HG03354 (cell line): Measurements from ENCODE around the gene BRD9.
"Not testable (repeated sequence)": the region's sequence is repeated elsewhere in the genome, so short reads cannot be mapped to it uniquely, and the experiment has no call there.

Experiments used
- ATAC-seq: cut with Tn5 transposase; IDR thresholded peaks from one replicate; pipeline ENCODE4 v1.9.1; 2021; ENCODE audit warnings: mild to moderate bottlenecking; ENCODE audit not compliant: unreplicated experiment, poor library complexity, severe bottlenecking

BRD9 gene

DNA sequence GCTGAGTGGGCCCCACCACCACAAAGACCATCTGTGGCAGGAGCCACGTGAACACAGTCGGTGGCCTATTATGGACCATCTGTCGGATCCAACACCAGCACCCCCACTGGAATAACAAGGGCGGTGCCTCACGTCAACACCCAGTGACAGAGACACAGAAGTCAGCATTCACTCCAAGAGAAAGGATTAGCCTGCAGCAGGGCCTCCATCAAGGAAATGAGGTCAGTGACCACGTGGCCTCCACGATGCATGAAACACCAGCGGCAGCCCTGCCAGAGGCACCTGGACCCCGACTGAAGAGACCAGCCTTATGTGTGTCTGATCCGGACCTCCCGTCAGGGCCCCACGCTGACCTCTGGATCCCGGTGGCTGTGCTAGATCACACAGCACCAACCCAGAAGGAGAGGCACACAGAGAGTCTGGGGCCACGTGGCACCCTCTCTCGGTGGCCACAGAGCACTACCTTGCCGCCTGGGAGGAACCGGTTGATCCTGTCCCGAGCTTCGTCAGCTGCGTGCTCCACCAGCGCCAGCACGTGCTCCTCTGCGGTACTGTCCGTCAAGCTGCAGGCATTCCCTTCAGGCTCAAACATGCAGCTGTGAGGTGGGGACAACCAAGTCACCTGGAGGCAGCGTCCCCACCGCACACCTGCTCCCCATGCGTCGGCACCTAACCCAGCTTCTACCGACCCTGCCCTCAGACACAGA is 9.0 kb downstream of the BRD9 start:
- no peak for ATAC-seq

DNA sequence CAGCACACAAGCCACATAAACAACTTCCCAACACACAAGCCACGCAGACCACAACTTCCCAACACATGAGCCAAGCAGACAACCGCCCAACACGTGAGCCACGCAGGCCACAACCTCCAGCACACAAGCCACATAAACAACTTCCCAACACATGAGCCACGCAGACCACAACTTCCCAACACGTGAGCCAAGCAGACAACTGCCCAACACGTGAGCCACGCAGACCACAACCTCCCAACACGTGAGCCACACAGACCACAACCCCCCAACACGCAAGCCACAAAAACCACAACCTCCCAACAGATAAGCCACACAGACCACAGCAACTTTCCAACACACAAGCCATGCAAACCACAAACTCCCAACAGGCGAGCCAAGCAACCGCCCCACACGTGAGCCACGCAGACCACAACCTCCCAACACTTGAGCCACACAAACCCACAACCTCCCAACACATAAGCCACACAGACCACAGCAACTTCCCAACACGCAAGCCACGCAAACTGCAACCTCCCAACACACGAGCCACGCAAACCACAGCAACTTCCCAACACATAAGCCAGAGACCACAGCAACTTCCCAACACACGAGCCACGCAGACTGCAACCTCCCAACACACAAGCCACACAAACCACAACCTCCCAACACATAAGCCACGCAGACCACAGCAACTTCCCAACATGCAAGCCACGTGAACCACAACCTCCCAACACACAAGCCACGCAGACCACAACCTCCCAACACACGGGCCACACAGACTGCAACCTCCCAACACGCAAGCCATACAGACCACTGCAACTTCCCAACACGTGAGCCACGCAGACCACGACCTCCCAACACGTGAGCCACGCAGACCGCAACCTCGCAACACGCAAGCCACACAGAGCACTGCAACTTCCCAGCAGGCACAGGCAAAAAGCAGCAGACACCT is 10.1 kb downstream of the BRD9 start:
- no peak for ATAC-seq

DNA sequence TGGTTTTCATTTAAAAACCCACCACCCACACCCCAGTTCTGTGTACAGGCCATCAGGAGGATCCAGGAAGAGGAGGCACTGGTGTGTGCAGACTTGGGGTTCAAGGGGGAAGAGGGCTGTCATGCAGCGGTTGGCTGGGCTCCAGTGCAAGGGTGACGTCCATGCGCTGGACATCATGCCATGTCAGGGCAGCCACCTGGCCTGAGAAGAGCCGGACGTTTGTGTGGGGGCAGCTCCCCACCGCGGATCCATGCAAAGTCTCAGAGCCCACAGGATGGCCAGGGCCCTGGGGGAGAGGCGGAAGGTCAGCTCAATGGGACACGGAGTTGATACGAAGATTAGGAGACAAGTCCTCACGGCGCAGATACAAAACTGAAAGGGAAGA is 11.1 kb downstream of the BRD9 start:
- ATAC-seq, result no peak

DNA sequence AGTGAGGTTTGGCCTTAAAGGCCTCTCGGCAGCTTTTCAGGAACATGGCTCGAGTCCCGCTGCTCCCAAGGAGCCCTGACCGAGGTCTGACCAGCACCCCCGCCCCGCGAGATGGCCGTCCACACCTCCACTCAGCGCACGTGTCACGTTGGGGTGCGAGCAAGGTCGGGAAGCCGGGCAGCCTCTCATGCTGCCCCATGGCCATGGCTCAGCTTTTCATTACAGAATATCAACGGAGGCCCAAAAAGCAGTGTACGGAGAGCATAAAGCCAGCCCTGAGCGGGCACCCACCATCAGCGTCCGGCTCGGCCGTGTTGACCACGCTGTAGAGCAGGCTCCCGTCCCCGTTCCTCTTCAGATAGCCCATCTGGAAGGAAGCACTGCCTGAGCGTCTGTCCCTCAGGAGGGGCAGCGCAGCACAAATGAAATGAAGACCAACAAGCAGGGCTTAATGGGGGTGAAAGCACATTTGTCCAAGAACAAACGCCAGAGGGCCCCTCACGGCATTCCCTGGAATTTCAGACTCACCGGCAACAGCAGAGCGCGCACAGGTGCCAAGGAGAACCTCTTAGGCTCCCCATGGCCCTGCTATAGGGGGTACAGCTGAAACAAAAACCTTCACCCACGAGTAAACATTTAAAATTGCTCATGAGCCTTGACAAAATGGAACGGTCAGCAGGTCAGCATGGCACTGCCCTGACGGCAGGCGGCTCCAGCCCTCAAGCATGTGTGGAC is 11.6 kb downstream of the BRD9 start:
- no peak for ATAC-seq

DNA sequence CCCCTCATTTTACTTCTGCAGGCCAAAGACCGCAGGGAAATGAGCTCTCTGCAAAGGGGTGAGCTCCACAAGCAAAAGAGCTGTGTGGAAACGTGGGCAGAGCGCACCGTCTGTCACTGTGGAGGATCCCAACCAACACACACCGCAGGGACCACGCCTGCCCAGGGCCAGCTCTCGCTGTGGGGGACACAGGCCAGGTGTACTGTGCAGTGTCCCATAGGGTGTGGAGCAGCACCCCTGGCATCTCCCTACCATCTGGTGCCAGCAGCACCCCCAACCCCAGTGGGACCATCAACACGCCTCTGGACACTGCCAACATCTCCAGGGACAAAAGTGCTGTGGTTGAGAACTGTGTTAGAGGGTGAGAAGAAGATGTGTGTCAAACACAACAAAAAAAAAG is 13.9 kb downstream of the BRD9 start:
- not testable (repeated sequence) for ATAC-seq

DNA sequence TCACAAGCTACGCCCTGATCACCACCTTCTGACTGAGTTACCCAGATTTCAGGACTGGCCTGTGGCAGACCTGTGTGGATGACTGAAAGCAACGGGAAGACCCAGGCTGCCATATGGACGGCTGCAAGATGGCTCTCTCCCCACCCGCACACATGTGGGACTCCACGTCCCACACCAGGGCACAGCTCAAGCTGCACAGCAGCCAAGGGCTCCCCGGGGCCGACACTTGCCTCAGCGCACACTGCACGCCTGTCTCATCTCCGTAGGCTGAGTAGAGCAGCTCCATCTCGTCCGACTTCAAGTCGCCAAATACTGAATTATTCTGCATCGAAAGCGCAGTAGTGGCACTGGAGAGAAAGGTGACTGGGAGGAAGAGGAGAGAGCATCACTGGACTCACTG is 14.5 kb downstream of the BRD9 start:
- ATAC-seq, result no peak

DNA sequence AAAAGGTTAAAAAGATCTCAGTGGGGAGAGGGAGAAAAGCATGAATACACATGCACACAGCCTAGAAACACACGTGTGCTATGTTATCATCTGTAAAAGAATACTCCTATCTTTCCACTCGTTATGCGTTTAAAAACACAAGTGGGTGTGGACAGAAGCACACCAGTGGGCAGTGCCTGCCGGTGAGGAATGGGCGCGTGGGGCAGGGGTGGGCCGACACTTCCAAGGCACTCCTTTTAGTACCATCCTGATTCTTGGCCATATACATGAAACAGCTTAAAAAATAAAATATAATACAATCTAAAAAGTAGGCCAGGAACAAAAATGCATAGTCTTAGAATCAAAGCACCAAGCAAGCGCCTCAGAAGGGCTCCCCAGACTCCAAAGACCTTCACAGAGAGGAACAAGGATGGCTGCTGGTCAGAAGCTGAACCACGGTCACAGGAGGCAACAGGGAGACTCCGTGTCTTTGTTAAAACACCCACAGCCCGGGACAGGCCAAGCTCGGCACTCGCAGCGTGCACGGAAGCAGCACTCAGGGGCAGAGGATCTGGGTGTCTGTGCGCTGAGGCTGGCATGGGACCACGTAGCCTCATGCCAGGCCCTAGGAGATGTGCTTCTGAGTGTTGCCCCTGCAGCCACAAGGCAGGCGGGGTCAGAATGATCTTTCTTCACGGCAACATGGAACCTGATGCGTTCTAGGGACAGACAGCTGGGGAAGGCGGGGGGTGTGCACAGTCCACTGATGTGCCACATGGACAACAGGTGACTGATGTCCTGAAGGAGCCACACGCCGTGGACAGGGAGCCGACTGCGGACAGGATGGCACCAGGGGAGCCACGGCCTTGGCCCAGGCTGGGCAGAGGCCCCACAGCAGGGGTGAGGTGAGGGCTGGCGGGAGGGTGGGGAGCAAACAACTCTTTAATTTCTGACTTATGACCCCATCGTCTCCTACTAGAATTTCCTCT is 15.9 kb downstream of the BRD9 start:
- ATAC-seq, result no peak

DNA sequence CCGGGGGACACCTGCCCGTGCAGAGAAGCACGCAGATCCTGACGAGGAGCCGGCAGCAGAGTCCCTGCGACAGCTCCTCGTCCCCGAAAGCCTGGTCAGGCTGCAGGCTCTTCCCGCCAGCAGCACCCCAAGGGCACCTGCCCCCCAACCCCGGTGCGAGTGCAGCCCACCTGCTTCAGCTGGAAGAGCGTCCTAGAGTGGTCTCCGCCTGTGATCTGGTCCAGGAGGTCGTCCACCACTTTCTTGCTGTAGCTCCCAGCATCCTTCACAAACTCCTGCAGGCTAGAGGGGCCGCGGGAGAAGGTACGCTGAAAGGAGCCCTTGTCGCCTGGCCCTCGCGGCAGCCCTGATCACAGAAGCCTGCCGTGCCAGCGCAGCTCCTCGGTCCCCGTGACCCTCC is 16.7 kb downstream of the BRD9 start:
- no peak for ATAC-seq

DNA sequence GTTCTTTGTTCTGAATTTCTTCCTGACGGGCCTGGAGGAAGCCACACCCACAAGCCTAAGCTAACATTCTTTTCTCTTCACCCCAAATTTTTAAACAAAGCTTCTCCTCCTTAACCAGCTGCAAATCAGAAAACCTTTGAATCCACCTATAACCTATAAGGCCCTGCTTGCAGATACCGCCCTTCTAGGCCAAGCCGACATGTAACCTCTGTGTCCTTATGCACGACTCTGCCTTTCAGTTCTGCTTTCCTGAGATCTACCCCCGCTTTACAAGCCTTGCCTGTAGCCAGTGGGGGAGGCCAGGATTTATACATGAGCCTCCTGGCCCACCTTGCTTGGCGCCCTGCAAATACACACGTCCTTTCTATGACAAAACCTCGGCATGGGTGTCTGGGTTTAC is 19.3 kb downstream of the BRD9 start:
- ATAC-seq, result peak; percentile 45

DNA sequence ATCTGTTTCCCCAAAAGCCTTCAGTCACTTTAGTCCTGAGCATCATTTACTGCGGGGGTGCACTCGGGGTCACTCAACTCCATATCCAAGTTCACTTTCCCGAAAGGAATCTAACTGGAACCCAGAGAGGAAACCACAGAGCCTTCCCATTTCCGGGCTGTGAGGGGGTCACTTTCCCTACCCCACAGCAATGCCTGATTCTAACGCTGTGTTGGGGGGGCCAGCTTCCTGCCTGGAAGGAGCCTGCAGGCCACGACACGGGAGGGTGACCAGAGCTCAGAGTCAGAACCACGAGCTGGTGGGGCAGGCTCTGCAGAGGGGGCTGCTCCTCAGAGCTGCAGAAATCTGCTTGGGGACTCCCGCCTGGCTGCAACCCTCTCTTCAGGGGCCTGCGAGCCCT is 20.3 kb downstream of the BRD9 start:
- ATAC-seq, result no peak

DNA sequence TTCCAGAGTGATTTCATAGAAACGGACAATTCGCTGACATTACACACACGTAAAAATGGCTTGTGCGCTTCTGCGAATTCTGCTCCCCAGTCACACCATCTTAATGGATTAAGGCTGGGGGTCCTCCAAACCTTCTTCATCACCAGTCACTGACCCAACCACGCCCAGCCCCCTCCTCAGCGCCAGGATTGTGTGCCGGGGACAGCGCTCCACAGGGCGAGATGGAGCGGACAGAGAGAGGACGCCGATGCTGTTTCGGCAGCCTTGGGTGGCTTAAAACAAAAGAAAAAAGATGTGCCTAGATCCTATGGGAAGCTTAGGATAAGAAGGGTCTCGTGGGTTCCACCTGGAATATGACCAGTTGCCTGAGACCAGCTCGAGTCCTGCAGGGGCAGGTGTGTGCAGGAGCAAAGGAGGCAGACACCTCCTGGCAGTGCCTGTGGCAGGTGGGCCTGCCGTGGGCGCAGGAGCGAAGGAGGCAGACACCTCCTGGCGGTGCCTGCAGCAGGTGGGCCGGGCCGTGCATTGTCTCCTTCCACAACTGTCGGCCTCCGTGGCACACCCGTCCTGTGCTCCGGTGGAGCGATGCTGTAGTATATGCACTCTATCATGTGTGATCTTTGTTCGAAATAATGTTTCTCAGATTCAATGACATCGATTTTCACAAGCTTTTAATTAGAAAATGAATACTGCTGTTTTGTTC is 20.9 kb downstream of the BRD9 start:
- ATAC-seq, result no peak

DNA sequence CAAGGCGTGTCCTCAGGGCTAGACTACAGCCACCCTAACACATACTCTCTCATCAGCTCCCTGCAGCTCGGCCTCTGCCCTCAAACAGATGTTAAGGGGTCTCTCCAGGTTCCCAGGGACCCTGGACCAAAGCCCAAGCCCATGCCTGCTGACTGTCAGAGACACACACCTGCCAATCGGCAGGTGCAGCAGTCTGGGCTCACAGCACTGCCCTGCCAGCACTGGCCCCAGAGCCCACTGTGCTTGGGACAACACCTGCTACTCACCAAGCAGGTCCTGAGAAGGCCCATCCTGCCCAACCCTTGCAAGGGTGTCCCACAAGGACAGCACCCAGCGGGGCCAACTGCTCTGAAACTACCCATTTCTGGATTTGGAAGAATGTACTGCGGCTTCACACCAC is 21.6 kb downstream of the BRD9 start:
- ATAC-seq, result no peak

DNA sequence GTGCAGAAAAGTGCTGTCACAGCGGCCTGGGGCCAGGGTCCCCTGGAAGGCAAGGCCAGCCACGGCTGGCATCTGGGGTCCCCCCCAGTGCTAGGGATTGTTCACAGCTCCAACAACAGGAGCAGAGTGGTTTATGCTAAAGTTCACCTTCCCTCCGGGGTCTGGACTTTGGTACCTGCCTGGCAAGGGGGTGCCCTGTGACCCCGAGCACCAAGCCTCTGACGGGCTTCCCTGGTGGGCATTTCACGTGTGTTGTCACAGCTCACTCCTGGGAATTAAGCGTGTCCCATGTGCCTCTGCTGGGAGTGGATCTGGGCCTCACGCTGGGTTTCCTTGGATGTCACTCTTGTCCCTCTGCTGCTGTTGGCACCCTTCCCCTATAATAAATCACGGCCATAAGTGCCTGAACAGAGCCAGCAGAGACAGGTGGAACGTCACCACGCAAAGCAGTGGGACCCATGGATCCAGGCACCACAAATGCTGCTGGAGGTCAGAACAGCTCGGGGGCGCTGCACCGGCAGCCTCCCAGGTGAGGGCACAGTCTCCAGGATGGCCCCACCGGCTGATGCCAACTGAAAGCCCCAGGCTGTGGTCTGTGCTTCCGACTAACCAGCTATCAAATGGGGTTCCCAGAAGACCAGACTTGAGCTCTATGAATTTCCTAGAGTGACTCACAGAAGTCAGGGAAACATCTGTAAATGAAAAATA is 24.0 kb downstream of the BRD9 start:
- ATAC-seq, result no peak

DNA sequence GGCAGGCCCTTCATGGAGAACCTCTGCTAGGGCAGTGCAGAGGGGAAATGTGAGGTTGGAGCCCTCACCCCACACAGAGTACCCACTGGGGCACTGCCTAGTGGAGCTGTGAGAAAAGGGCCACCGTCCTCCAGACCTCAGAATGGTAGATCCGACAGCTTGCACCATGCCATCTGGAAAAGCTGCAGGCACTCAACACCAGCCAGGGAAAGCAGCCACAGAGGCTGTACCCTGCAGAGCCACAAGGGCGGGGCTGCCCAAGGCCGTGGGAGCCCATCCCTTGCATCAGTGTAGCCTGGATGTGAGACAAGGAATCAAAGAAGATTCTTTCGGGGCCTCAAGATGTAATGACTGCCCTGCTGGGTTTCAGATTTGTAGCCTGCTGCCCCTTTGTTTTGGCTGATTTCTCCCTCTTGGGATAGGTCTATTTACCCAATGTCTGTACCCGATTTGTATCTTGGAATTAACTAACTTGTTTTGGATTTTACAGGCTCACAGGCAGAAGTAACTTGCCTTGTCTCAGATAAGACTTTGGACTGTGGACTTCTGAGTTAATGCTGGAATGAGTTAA is 25.2 kb downstream of the BRD9 start:
- ATAC-seq, result no peak

DNA sequence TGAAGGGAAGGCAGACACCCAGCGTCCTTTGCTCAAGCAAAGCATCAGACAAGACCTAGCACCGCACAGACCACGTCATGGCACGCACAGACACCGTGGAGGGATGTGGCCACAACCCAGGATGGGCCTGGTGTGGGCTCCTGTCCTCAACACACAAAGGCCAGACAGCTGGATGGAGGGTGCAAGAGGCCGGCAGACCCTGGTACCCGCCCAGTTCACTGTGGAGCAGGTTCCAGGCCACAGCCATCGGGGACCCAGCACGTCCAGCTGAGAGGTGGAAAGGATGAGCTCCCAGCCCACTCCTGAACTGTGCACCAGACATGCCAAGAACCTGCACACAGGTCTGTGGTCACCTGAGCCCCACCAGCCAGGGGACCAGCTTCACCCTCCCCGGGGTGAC is 26.8 kb downstream of the BRD9 start:
- no peak for ATAC-seq

DNA sequence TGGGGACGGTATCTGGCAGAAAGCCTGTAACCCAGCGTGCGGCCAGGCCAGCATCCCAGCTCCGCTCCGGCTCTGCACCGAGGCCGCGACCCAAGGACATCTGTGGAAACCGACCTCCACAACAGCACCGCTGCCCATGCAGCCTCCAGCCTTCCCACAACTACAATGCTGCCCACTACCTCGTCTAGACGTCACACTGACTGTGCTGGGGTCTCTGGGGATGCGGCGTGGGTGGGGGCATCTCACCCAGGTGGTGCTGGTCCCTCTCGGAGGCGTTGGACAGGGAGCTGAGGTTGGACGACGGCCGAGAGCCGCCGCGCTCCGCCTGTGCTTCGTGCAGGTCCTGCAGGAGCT is 27.5 kb downstream of the BRD9 start:
- ATAC-seq, result no peak

DNA sequence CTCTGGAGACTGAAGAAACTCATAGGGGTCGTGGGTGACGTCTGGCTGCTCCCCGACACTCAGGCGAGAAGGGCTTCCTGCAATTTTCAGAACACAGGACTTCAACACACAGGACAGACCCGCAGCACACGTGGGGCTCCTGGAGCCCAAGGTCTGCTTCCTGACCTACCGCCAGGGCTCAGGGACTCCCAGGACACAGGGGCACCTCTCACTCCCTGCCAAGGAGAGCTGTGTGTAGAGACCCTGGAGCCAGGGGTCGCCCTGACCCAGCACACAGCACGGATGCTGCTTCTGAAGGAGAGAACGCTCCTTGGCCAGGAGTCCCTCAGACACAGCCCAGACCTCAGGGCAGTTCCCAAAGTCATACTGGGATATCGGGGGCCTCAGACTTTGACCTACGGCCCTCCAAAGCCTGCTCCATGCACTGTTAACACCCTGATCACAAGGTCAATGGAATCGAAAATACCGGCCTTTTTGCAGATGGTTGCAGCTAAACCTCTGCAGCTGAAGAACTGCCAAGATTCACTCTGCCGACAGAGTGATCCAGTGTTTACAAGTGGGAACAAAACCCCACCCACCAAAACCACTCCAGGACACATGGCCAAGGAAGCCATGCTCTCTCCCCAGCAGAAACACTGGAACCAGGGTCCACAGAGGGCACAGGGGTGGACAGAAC is 28.0 kb downstream of the BRD9 start:
- no peak for ATAC-seq
